ENCODE data around the gene CALU.

GRCh38 chr7:128759242-128759641 is 20.1 kb downstream of the CALU start:
- TF ChIP-seq CTCF (IDR thresholded peaks at IDR 0.05) (no peak), EP300 (IDR thresholded peaks at IDR 0.05; ENCODE audit: low read depth) (no peak)
